RKO (cell line): ENCODE results near the gene CLTCL1.
"Not testable (repeated sequence)": the region's sequence is repeated elsewhere in the genome, so short reads cannot be mapped to it uniquely, and the experiment has no call there.

ENCODE experiments used
- DNase-seq: peaks from one replicate; pipeline ENCODE4 v3.0.0-alpha.2; 2016; ENCODE audit warnings: low spot score

The CLTCL1 gene

DNA sequence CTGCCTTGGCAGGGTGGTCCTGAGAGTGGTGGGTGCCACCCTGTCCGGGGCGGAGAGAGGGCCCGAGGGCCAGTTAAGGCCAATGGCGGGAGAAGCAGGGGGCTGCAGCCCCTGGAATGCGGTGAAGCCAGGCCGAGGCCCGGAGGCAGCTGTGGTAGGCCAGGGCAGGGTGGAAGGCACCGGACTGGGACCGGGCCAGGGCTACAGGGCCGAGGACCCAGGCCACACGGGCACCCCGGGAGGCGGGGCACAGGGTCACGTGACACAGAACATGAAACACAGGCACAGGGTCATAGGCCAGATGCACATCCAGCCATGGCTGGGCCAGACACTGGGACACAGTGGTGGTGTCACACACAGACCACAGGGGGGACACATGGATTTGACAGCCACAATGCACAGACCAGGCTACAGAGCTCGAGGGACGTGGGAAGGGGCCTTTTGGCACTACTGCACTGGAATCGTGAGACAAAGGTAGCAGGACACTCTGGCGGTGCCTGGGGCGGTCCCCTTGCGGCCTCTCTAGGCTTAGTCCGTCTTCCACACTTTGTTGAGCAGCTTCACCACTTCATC, 115.8 kb downstream of the CLTCL1 start:
- no peak for DNase-seq

- no peak for DNase-seq
Measured at GRCh38 chr22:19175026-19175601, 116.4 kb downstream of the CLTCL1 start.

DNA sequence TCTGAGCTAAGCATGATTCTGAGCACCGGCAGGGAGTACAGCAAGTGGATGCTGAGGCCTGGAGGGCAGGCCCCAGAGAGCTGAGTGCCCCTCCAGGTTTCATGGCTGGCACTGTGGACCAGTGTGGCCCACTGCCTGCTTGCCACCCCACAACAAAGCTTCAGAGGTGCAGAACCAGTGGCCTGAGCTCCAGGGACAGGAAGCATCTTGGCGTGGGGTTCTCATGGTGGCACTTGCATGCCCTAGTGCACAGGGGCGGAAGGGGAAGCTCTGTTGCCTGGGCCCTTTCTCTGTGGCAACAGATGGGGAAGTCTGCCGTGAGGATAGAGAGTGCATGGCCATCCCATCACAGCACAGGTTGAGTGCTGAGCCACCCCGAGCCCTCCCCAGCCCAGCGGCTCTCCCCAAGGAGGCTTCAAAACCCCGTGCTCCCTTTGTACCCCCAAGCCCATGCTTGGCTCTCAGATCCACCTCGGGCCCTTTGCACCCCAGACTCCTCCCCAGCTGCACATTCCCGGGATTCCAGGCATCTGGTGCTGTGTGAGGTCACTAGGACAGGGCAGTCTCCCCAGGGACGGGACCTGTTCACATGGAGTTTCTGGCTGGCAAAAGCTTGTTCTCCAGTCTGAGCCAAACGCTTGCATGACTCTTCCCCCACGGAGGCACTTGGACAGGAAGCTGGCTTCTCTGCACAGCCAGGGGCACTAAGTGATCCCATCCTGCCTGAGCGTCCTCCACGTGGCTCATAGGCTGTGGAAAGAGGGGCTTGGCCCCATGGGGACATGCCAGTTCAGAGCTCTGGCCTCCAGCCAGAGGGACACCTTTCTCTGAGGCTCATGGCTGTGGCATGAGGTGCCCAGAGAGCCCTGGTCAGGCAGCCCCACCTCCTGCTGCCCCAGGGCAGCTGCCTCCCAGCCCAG, 117.2 kb downstream of the CLTCL1 start:
- peak; percentile 54 for DNase-seq

DNA sequence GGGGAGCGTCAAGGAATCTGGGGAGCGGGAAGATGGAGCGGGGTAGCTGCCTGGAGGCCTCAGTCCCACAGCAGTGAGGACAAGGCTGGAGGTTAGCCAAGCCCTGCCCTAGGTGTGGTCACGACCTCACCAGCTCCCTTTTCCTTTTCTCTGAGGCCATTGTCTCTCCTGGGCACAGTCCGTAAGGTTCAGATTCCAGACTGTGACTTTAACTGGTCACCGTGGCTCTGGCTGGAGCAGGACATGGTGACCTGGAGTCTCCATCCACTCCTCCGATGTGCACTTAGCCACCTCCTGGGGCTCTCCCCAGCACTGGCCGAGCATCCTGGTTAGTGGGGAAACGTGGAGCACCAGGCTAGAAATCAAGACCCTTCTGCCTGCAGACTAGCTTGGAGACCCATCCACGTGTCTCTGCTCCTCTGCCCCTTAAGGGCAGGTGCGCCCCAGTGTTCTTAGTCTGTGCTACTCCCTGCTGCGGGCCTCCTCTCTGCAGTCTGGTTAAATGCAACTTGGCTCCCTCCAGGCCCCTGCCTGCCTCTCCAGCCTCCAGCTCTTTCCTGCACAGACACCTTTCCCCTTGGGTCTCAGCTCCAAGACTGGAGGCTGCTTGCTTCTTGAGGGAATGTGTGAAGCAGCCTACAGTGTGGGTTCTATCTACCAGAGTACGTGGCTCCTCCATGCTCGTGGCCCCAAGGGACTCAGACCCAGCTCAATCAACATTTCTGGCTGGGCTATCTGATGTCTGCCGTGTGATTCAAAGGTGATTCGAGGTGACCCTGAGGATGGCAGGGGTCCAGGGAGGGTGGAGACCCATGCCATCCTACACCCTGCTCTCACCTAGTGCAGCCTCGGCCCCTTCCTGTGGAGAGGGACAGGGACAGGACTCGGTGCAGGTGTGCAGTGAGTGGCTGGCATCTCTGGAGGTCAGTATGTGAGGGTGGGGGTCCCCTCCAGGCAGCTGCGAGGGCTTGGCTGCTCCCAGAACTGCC, 118.2 kb downstream of the CLTCL1 start:
- DNase-seq = no peak

DNA sequence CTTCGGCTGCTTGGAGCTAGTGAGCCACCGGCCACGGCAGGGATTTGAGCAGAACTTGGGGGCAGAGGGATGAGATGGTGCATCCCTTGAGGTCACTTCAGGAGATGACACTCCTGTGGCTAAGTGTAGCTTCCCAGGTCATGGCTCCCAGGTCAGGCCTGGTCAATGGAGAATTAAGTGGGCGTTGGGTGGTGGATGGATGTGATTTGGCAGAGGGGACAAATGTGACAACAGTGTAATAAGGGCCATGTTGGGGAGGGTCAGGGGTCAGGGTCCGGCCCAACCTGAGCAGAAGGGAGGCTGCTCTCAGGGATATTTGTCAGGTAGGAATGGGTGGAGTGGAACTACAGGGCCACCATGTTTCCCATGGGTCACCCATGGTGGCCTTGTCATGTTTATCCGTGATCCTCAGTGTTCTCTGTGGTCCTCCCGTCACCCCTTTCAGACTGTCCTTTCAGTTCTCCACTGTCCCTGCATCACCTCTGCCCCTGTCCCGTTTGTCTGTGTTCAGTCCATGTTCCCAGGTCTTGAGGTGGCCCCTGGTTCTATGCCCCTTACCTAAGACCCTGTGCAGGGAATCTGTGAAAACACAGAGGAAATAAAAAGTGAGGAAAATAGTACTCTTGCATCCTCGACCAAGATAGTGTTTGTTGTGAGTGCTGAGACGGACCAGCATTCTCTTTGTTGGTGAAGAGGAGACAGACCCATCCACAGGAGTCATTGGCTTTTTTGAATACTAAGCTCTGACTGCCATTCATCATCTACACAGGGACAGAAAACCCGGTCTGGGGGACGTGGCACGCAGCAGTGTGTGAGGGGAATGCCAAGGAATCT, 119.1 kb downstream of the CLTCL1 start:
- DNase-seq = no peak

GRCh38 chr22:19169947-19170318, 121.6 kb downstream of the CLTCL1 start:
- DNase-seq = no peak

GRCh38 chr22:19169002-19169946, 122.2 kb downstream of the CLTCL1 start:
- no peak for DNase-seq

DNA sequence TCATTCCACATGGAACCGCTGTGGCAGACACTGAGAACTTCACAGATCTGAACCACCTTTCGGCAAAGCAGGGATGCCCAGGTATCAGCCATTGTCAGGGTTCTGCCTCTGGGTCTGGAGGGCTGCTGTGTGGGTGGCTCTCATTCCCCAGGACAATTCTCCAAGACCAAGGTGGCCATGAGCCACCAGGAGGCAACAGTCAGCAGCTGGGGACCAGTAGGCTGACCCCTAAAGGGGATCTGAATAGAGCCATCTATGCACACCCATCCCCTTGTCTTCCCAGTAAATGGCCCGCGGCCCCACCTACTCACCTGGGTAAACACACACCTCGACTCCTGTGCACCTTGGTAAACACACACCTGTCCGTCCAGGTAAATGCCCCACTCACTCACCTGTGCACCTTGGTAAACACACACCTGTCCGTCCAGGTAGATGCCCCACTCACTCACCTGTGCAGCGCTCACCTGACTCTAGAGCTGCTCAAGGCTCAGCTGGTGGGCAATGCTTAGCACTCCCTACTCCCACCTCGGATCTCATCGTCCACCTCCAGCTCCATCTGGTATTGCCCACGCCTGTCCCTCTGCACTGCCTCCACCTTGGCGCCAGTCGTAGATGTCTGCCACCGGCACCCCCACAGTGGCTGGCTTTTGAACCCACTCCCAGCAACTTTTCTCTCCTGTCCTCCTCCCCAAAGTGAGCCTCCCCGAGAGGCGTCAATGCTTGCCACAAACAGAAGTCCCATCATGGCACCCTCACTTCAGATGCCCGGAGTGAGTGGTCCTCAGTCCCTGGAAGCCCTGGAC, 123.2 kb downstream of the CLTCL1 start:
- no peak for DNase-seq

DNA sequence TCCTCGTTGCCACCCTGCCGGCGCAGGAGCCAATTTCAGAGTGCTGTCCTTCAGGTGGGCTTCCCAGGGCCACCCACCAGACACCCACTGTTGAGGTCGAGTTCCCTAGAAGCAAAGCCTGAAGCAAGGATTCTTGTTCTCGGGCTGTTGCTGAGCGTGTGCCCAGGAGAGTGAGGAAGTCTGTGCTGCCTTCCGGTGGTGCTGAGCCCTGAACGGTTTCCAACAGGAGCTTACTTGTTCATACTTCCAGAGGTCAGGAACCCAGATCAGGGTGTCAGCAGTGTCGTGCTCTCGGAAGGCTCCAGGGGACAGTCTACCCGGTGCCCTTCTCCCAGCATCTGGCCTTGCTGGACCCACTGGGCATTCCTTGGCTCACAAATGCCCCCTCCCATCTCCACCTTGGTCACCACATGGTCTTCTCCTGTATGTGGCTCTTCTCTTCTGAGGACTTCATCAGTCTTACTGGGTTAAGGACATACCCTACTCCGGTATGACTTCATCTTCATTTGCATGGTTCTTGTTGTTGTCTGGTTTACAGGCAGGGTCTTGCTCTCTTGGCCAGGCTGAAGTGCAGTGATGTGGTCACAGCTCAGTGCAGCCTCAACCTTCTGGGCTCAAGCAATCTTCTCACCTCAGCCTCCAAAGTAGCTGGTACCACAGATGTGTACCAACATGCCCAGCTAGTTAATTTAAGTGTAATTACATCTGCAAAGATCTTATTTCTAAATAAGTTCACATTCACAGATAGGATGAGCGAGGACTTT, 124.2 kb downstream of the CLTCL1 start:
- no peak for DNase-seq

DNA sequence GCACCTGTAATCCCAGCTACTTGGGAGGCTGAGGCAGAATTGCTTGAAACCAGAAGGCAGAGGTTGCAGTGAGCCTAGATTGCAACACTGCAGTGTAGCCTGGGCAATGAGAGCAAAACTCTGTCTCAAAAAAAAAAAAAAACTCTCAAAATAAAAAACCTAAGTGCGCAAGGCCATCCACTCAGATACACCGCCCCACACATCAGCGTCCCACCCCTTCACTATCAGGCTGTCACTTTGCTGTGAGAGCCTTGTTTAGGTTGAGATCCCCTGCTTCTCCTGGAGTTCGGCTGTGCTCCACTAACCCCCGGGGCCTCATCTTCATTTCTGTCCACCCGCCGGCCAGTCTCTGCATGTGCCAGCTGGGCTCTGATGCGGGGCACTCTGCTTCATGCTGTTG, 125.1 kb downstream of the CLTCL1 start:
- no peak for DNase-seq

DNA sequence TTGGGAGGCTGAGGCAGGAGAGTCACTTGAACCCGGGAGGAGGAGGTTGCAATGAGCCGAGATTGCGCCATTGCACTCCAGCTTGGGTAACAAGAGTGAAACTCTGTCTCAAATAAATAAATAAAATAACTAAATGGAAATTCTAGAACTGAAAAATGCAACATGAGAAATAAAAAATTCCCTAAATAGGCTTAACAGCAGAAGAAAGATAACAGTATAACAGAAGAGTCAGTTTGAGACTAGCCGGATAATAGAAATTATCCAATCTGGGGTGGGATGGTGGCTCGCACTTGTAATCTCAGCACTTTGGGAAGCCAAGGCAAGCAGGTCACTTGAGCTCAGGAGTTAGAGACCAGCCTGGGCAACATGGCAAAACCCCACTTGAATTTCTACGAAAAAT, 127.1 kb downstream of the CLTCL1 start:
- no peak for DNase-seq

DNA sequence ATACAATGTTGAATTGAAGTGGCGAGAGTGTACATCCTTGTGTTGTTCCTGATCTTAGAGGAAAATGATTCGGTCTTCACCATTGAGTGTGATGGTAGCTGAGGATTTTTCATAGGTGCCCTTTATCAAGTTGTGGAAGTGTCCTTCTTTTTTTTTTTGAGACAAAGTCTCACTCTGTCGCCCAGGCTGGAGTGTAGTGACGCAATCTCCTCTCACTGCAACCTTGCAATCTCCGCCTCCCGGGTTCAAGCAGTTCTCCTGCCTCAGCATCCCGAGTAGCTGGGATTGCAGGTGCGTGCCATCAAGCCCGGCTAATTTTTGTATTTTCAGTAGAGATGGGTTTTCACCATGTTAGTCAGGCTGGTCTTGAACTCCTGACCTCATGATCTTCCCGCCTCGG, 132.9 kb downstream of the CLTCL1 start:
- not testable (repeated sequence) for DNase-seq

GRCh38 chr22:19156109-19156508, 135.4 kb downstream of the CLTCL1 start:
- not testable (repeated sequence) for DNase-seq

GRCh38 chr22:19152942-19153883, 138.3 kb downstream of the CLTCL1 start:
- no peak for DNase-seq

GRCh38 chr22:19151329-19152191, 140.0 kb downstream of the CLTCL1 start:
- no peak for DNase-seq
